HG02870 (cell line): ENCODE measurements around the gene SLC44A3.

Source experiments
- ATAC-seq: cut with Tn5 transposase; IDR thresholded peaks from one replicate; pipeline ENCODE4 v1.9.1; 2021; ENCODE audit warnings: mild to moderate bottlenecking, moderate library complexity; ENCODE audit not compliant: unreplicated experiment

Gene SLC44A3

DNA sequence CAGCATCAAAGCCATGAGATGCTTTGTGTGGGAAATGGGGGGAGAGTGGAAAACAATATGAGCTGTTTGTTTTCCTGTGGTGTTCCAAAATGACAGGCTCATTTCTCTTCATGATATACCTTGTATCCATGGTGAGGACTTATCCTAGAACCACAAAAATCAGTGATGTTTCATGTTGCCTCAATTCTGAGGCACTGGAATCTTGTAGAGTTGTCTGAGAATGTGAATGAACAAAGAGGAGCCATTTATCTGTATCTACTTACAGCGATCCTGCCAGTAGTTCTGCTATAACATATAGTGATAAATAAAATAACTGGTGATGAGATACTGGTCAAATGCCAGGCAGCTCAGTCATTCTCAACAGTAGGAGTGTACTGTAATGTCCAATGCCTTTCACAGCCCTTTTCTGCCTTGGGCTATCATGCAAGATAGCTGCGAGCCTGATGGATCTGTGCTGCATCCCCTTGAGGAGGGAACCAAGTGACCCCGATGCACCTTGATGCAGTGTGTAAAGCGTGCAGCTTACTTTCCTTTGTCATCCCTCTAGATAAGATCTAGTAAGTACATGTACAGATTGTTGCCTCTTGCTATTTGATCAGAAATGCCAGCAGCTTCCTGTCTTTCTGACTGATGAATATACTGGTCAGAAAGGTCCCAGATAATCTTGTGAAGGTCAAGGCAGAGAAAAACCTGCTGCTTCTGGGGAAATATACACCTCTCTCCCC, 52.8 kb downstream of the SLC44A3 start:
- ATAC-seq, result no peak

DNA sequence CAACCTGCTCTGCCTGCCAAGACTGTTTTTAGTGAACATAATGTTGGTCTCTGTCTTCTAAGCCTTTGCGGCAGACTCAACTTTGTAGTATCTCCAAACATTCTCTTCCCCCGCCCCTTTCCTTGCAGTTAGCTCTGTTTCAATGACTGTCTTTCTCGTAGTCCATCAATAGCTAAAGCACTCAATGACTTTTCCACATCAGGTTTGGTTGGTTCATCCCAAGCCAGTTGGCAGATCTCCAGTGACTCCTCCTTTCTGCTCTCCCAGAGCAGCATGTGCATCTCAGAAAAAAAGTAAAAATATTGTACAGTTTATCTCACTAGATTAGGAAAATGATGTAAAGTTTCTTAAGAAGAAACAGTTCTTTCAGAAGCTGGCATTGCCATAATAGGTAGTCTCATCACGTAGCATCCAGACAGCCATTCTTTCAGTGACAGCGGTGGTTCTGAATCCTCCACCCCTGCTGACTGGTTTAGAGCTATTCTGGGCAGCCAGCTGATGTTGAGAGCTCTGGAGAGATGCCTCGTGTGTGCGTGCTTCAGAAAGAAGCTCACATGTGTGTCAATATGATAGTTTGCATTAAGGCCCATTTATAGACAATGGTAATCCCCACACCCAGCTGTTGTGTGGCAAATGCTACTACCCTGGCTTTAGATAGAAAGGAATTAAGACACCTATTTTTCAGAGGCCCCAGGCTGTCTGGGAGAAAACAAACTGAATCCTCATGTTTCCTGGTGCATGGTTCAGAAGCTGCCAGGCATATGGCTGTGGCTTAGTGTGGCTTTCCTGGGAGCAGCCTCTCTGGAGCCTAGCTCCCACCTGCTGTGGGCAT, 53.6 kb downstream of the SLC44A3 start:
- ATAC-seq, result peak; percentile 58

DNA sequence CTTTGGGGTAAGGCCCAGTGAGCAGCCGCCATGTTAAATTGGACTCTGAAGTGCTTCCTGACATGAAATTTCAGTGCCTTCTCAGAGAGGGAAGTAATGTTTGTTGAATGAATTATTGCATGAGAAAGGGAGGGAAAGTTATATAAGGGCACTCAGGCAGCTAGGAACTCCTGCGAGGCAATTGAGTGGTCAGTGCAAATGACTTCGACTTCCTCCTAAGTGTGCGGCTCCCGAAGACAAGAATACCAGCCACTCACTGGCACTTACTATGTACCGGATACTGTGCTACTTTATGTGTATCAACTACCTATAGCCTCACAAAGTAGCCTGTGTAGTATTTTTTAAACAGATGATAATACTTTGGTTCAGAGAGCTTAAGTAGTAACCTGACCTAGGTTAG, 54.3 kb downstream of the SLC44A3 start:
- no peak for ATAC-seq

DNA sequence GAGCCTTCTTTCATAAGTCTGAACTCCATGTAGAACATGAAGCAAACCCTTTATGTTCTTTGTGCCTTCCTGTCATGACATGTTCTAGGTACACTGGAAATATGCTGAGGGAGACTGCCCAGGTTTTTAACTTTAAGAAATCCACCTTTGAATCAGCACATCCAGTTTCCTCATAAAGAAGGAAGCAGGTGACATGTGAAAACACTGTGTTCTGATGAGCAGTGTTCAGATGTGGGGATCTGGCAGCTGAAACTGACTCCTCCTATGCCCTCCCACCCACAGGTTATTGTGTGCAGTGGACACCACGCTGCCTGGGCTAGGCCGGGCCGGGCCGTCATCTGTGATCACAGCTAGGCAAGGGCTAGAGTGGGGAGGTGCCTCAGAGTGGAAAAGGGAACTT, 55.6 kb downstream of the SLC44A3 start:
- ATAC-seq, result no peak

DNA sequence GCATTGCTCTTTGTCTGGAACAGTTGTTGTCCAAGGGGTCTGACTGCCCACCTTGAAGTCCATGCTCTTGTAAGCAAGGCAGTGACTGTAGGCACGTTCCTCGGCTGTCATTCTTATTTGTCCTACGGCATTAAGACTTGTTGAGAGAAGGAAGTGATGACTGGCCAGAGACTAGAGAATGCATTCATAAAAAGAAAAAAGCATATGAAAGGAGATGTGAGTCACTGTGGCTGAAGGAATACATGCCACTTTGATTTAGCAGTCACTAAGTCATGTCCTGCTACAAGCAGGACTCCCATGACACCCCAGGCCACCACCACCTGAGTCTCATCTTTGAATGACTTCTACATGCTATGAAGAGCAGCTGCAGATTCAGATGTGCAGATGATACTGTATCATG, 56.2 kb downstream of the SLC44A3 start:
- no peak for ATAC-seq

DNA sequence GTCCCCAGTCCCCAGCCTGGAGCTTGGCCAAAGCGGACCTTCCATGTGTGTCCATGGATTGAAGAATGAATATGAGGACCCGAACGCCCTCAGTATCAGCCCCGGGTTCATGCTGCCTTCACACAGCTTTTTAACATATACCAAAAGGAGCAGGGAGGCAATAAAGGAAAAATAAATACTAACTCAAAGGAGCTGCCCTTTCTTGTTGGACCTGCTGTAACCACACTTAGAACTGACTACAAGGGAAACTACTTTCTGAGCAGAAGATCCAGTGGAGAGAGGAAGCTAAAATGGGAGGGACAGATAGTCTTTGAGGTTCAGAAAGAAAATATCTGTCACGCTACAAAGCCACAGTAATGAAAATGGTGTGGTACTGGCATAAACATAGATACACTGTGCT, 58.2 kb downstream of the SLC44A3 start:
- ATAC-seq, result no peak

DNA sequence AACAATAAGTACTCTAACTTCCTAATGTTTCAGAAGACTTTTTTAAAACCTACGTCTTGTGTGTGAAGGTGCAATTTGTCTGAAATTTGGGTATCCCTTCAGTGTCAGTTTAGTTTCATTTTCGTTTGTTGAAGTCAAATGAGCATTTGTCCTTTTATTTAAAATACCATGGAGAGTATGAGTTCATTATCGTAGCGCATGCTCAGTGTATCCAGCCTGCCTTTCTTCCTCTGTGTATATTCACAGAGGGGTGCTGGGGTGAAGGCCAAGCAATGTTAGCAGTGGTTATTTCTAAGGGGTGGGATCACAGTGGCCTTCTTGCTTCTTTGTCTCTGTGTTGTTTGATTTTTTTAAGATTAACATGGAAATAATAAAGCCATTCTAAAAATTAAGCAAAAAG, 63.5 kb downstream of the SLC44A3 start:
- no peak for ATAC-seq

DNA sequence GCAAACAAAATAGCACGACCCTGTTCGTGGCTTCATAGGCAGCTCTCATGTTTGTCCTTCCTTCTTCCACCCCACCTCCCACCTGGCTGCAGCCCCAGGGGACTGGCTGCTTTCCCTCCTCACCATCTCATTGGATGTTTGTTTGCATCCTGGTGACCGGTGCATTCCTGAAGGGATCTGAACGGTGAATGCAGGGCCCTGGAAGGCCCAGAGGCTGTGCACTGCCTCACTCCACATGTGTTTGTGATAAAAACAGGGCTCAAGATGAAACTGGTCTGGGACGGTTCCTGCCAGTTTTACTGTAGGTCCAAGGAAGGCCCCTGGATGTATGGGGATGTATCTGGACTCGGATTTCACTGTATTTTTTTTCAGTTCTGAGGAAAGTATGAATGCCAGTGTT, 63.9 kb downstream of the SLC44A3 start:
- ATAC-seq, result no peak

DNA sequence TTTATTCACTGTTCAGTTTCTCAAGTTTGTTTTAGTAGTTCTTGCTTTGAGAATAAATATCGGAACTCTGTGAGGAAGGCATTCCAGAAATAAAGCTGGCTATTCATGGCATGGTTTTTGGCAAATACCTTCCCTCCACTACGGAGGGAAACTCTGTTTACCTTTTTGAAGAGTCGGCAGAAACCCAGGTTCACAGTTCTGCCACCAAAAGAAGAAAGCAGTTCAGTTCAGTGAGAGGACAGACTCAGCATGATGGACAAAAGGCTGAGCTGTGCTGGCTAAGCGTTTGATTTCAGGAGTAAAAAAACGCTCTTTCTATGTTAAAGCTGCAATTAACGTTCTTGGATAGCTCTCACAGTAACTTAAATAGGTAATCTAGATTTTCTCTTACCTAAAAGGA, 64.3 kb downstream of the SLC44A3 start:
- no peak for ATAC-seq

DNA sequence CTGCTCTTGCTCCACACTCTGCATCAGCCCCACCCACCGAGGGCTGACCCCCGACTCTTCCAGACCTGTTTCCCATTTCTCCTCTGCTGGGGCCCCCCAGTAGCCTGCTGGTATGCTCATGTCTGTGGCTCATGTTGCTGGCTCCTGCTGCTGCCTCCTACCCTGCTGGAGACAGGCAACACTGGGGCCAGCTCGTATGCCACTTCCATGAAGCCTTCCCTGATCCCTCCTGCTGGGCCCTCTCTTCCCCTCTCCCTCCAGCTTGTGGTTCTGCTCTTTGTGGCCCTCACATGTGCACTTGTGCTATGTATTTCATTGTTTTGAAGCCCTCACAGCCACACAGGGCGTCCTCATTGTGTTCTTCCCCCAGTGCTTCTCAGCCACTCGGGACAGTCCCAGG, 66.2 kb downstream of the SLC44A3 start:
- ATAC-seq, result no peak

DNA sequence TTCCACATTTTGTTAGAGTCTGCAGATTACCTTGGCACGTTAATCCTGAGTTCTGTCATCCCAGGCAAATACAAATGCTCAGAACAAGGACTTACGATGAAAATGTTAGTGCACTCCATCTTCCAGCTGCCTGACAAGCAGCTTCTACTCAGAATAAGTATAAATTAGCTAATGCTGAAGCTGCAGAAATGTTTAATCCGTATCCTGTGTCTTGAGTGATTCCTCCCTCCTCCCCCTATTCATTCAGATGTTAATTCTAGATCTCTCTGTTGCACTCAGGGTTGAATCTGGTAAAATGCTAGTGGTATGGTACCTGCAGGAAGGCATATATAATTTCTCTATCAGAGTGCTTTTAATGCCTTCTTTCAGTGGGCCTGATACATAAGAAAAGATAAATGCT, 66.9 kb downstream of the SLC44A3 start:
- ATAC-seq, result no peak

DNA sequence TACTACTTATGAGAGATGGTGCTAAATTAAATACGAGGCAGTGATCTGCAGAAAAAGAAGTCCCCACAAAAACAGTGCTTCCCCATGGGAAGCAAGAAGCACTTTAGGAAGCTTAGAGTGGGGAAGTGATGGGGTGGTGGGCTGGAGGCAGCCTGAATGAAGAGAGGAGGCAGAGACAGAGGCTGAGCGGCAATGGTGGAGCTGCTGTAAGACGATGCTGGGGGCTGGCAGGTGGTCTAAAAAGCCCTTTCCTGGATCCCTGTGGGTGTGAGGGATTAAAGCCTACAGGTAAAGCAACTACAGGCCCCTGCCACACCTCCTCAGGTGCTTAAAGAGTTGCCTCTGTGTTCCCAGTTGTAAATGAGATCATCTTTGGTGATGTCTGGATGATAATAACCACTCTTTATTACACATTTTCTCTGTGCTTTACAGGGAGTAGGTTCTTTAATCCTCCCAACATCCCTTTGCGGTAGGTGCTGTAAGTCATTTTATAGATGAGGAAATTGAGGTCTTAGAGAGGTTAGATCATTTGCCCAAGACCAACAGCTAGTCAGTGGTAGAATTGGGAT, 67.5 kb downstream of the SLC44A3 start:
- ATAC-seq, result no peak

DNA sequence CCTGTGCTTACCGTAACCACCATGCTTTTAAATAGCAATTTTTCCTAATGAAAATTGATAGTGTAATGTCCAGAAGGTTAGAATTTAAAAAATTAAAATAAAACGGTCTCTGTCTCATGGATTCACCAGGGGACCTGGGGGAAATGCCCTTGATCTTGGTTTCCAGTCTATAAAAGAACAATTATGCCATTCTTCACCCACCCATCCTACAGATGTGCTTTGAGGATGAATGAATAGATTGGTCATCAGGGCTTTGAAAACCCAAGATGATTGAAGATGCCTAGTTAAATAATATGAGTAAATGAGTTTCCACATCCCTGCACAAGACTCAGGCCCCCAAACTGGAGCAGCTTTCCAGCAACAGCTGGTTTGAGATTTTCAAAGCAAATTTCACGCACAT, 68.0 kb downstream of the SLC44A3 start:
- no peak for ATAC-seq

DNA sequence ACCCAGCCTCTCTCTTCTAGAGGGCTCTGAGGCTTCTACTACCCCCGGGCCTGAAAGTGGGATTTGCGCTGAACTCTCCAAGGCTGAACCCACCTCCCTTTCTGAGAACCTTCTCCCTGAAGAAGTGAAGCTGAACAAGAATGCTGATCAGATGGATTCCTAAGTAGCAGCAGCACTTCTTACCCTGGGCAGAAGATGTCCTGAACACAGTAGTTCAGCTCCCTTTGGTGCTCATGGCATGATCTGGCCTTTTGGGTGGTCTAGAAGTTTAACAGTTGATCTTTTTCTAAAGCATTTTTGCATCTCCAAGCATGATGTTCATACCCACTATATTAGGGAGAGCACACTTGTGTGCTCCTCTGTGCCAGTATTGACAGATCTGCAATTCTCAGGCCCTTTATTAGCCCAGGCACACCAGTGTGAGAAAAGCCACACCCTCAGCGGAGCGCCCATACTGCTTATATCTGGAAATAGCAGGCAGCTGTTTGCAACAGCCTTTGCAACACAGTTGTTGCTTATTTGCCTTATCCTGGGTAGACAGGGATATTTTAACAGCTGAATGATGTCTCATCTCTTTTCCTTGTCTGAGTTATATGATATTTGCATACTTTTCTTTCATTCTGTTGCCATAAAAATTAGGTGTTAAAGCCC, 72.6 kb downstream of the SLC44A3 start:
- ATAC-seq, result no peak

DNA sequence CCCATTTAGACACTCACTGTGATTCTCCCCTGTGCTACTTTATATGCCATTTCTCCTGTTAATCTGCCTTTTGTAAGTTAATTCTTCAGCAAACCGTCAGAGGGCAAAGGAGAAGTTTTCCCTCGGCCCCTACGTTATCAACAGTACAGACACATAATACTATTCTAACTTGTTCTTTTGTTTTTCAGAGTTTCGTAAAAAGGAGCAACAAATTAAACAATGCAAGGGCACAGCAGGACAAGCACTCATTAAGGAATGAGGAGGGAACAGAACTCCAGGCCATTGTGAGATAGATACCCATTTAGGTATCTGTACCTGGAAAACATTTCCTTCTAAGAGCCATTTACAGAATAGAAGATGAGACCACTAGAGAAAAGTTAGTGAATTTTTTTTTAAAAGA, 74.5 kb downstream of the SLC44A3 start:
- no peak for ATAC-seq

DNA sequence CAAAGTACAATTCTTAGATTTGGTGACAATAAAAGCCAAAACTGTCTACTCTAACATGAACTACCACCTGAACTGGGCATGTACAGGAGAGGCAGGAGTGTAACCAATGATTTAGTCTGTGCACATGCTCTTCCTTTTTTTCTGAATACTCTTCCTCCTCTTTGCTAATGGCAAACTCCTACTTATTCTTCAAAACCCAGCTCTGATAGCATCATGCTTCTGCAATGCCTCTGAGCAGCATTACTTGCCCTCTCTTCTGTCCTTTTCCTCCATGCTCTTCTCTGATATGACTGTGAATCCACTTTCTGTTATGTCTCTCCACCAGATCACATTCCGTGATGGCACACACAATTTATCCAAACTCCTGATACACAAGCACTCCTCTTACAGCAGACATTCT, 75.4 kb downstream of the SLC44A3 start:
- ATAC-seq, result no peak

DNA sequence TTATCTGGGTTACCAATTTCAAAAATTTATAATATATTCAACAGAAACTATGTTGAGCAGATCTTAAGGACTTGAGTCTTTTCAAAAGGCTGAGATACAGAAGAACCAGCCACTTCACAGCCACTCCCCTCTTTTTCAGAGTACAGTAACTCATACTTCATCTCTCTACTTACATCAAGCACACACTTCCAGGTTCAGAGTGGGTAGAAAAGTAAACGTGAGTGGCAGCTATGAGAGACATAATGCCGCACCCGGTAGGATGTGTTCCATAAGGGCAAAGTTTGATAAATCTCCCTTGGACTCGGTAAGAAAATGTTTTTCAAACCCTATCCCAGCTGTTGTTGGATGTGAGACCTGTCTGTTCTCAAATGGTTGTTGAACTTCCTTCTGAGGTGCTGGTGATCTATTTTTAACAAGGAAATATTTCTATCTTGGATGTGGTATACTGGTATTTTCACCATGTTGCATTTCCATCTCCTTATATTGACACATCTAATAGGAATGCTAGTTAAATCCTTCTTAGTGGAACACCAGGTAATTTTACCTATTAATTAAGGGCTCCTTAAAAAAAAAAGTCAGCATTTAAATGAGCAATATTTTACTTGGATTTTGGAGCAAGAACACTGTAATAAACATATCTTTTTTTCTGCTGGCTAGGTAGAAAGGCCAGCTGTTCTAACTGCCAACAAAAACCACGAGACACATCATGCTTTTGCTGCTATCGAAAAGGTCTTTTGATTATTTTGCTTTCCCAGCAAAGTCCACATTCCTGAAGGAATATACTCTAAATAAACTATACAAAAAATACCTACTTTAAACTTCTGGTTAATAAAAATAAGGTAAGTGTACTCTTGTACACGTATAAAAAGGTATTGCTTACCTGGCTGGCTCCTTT, 78.6 kb downstream of the SLC44A3 start:
- ATAC-seq, result no peak

DNA sequence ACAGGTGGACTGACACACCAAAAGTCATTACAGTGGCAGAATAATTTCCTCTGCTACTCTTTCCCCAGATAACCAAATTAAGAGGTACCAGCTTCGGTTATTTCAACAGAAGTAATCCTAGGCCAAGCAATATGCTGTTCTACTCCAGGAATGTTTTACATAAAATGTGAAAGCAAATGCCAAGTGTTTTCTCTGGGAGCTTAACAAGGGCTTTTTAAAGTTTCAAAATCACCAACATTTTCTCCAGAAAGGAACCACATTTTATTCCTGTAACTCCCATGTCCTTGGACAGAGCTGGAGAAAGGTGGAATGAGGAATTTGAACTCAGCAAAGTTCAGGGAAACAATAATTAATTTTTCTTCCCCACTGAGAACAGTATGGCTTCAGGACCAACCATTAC, 79.6 kb downstream of the SLC44A3 start:
- no peak for ATAC-seq

DNA sequence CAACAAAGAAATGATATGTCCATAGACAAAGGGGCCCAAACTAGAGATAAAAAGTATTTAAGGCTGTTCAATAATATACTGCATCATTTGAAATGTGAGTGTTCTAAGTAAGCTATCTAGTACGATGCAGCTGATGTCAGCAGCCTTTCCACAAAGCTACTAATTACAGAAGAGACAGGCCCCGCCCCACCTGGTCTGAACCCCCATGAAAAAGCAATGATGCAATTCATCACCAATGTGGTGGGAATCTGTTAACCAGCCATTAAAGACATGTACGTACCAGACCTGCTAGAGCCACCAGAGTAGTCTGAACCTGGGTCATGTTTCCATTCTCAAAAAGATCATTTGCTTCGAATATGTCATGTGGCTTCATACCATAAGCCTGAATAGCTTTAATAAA, 81.7 kb downstream of the SLC44A3 start:
- ATAC-seq, result no peak

DNA sequence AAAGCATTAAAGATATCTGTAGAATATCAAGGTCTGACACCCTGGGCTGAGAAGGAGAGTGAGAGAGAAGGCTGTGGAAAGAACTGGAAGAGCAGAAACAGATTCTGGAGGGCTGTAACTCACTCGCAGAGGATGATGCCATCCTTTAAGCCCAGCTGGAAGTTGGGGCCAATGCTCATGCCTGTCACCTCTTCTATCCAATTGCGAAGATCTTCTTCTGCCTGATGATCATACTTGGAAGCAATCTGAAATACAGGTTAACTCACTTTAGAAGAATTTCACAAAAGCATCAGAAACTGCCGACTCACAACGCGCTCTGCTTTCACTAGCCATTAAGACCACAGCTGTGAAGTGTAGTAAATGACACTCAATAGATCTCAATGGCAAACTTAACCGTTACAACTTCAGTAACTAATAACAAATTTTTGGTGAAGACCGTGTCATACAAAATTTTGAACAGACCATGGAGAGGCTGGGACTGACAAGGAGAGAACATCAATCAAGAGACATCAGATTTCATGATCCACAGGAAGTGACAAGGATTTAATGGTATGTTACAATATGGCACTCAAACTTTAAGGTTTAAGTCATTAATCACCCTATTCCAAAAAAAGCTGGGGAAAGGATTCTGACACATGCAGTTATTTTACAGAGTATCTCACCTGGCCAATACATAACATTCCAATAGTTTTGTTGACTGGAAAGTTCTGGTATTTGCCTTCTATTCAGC, 83.3 kb downstream of the SLC44A3 start:
- ATAC-seq, result no peak
